SK-N-MC (cell line): ENCODE data around the gene MTERF2.
A peak's percentile ranks its signal among the peaks of the same experiment; 100 is the strongest.

Source experiments
- DNase-seq: peaks from one replicate; pipeline ENCODE4 v3.0.0-alpha.2; 2011; ENCODE audit warnings: low read depth, low spot score
- H3K27ac ChIP-seq: fragments of 200-600 bp; sonication (generic); 2 replicates; pipeline ENCODE4 v1.5.1; 2016; ENCODE audit warnings: mixed run types
- H3K36me3 ChIP-seq: fragments of 200-600 bp; sonication (generic); 2 replicates; pipeline ENCODE4 v1.6.1; 2017; ENCODE audit warnings: antibody characterized with exemption, low read length, mixed read lengths; ENCODE audit not compliant: insufficient read depth
- H3K4me3 ChIP-seq: fragments of 200-600 bp; sonication (generic); 2 replicates; pipeline ENCODE4 v1.5.1; 2016
- H3K9ac ChIP-seq: fragments of 200-600 bp; sonication (generic); 2 replicates; pipeline ENCODE4 v1.8.0; 2017; ENCODE audit warnings: mixed run types, mixed read lengths; ENCODE audit not compliant: insufficient read length
- H3K9me3 ChIP-seq: fragments of 200-600 bp; sonication (generic); 2 replicates; pipeline ENCODE4 v1.6.1; 2017; ENCODE audit warnings: low read depth, mild to moderate bottlenecking, antibody characterized with exemption, low read length, moderate library complexity, mixed read lengths
- EZH2 ChIP-seq: fragments of 200-600 bp; sonication (generic); IDR thresholded peaks from one replicate; pipeline ENCODE4 v1.6.1; 2017; ENCODE audit warnings: antibody characterized with exemption
- FOXP2 ChIP-seq: optimal IDR thresholded peaks from 2 replicates; pipeline ENCODE3; 2011; ENCODE audit warnings: mild to moderate bottlenecking, moderate library complexity; ENCODE audit not compliant: insufficient read depth; ENCODE audit errors: extremely low read length, control extremely low read depth
- POLR2AphosphoS5 ChIP-seq: IDR thresholded peaks from 2 replicates; pipeline ENCODE4 v1.6.1; 2012; ENCODE audit warnings: mild to moderate bottlenecking, low read depth, low read length, borderline replicate concordance

MTERF2 gene

GRCh38 chr12:106962286-106962685 is 24.7 kb downstream of the MTERF2 start:
- Histone ChIP-seq H3K9ac (peak overlapping the region; percentile 33), H3K9me3 (no peaks in the 10 kb centered on the region), H3K27ac (peak overlapping the region; percentile 97), H3K36me3 (peaks cover 11% of the 10 kb centered on the region; the same call in 1 of the 2 replicates), H3K4me3 (peak overlapping the region; percentile 77)
- DNase-seq: no peak
- TF ChIP-seq EZH2: no peak
- no peak for TF ChIP-seq POLR2AphosphoS5
- TF ChIP-seq FOXP2: no peak

- DNase-seq: no peak
- Histone ChIP-seq H3K27ac (peak overlapping the region; percentile 97), H3K36me3 (peaks cover 3% of the 10 kb centered on the region; the same call in 1 of the 2 replicates), H3K9ac (no peak overlapping the region), H3K9me3 (no peaks in the 10 kb centered on the region), H3K4me3 (peak overlapping the region; percentile 1; the same call in 1 of the 2 replicates)
- TF ChIP-seq FOXP2 (no peak), EZH2 (no peak), POLR2AphosphoS5 (no peak)
These were observed 26.5 kb downstream of the MTERF2 start for GRCh38 chr12:106960443-106960842.

GRCh38 chr12:106957583-106957982 is 29.4 kb downstream of the MTERF2 start:
- TF ChIP-seq FOXP2 (no peak), EZH2 (no peak), POLR2AphosphoS5 (no peak)
- Histone ChIP-seq H3K9me3 (no peaks in the 10 kb centered on the region), H3K27ac (peak overlapping the region; percentile 67; the same call in 1 of the 2 replicates), H3K4me3 (peak overlapping the region; percentile 91), H3K9ac (peak overlapping the region; percentile 65), H3K36me3 (no peaks in the 10 kb centered on the region)
- no peak for DNase-seq

- Histone ChIP-seq H3K9me3 (no peaks in the 10 kb centered on the region), H3K4me3 (peak overlapping the region; percentile 91), H3K27ac (peak overlapping the region; percentile 67; the same call in 1 of the 2 replicates), H3K36me3 (no peaks in the 10 kb centered on the region), H3K9ac (peak overlapping the region; percentile 65)
- TF ChIP-seq EZH2 (no peak), FOXP2 (no peak), POLR2AphosphoS5 (no peak)
- DNase-seq: no peak
These were observed 30.8 kb downstream of the MTERF2 start for GRCh38 chr12:106956048-106956578.

GRCh38 chr12:106955377-106956047 is 31.4 kb downstream of the MTERF2 start, which contains the start of gene TMEM263:
TSS of gene TMEM263 (plus strand) at chr12:106955907. CDS start at chr12:106967117, 11,210 bp downstream.
- Histone ChIP-seq H3K27ac (peak within 1 kb of the TSS; percentile 81), H3K9ac (peak within 1 kb of the TSS; percentile 90), H3K4me3 (peak within 1 kb of the TSS; percentile 91), H3K36me3 (no peaks in the 10 kb centered on the region), H3K9me3 (no peaks in the 10 kb centered on the region)
- no peak for DNase-seq
- TF ChIP-seq POLR2AphosphoS5 (peak; percentile 55), EZH2 (no peak), FOXP2 (peak; percentile 52)

GRCh38 chr12:106954462-106955376 is 32.2 kb downstream of the MTERF2 start:
- DNase-seq: no peak
- Histone ChIP-seq H3K36me3 (no peaks in the 10 kb centered on the region), H3K27ac (peak overlapping the region; percentile 81), H3K4me3 (peak overlapping the region; percentile 91), H3K9ac (peak overlapping the region; percentile 90), H3K9me3 (no peaks in the 10 kb centered on the region)
- TF ChIP-seq EZH2 (no peak), FOXP2 (no peak), POLR2AphosphoS5 (no peak)

- Histone ChIP-seq H3K27ac (peak overlapping the region; percentile 49; the same call in 1 of the 2 replicates), H3K9ac (peak overlapping the region; percentile 90), H3K4me3 (peak overlapping the region; percentile 91), H3K9me3 (no peaks in the 10 kb centered on the region), H3K36me3 (no peaks in the 10 kb centered on the region)
- no peak for DNase-seq
- TF ChIP-seq POLR2AphosphoS5: no peak
- TF ChIP-seq FOXP2: no peak
- TF ChIP-seq EZH2: no peak
These were observed 33.3 kb downstream of the MTERF2 start for GRCh38 chr12:106953352-106954250.

GRCh38 chr12:106950591-106950990 is 36.4 kb downstream of the MTERF2 start:
- H3K9me3 ChIP-seq: no peaks in the 10 kb centered on the region
- no peak for DNase-seq
- no peak for TF ChIP-seq POLR2AphosphoS5
- no peak for TF ChIP-seq FOXP2
- no peak for TF ChIP-seq EZH2

More at GRCh38 chr12:106950591-106950990, 36.4 kb downstream of the MTERF2 start:
- H3K36me3 ChIP-seq: no peaks in the 10 kb centered on the region
- no peak overlapping the region for H3K4me3 ChIP-seq
- H3K27ac ChIP-seq: no peak overlapping the region
- no peak overlapping the region for H3K9ac ChIP-seq
